ENCODE results near the gene RDH14.

DNA sequence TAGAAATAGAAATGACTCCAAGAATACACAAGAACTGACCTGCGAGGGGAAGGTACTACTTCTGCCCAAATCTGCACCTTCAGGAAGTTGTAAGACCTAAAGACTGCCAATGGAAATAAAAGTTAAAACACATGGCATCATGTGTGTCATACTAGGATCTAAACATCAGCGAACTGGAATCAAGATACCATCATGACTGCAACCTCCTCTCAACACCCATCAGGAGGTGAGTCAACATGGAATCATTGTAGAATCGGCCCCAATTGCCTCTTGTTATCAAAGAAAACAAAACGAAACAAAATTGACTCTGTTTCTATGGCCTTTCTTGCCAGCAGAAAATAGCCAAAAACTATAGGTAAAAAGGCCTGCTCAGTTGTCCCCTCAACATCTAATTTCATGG lies 15.1 kb downstream of the RDH14 start:
- TF ChIP-seq, protein P1, sequence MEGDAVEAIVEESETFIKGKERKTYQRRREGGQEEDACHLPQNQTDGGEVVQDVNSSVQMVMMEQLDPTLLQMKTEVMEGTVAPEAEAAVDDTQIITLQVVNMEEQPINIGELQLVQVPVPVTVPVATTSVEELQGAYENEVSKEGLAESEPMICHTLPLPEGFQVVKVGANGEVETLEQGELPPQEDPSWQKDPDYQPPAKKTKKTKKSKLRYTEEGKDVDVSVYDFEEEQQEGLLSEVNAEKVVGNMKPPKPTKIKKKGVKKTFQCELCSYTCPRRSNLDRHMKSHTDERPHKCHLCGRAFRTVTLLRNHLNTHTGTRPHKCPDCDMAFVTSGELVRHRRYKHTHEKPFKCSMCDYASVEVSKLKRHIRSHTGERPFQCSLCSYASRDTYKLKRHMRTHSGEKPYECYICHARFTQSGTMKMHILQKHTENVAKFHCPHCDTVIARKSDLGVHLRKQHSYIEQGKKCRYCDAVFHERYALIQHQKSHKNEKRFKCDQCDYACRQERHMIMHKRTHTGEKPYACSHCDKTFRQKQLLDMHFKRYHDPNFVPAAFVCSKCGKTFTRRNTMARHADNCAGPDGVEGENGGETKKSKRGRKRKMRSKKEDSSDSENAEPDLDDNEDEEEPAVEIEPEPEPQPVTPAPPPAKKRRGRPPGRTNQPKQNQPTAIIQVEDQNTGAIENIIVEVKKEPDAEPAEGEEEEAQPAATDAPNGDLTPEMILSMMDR (IDR thresholded peaks at IDR 0.05): no peak
- no peak for TF ChIP-seq POLR2A (IDR thresholded peaks at IDR 0.05)
